ENCODE measurements around the gene CSF1R. TPM values are rescaled to one million over a fixed set of nuclear protein-coding genes. Genes with fewer than 3 reads are reported as not detected.

The CSF1R gene
- total RNA-seq, 4 donors from 2014 or later: 55.6 to 140 (median 77.6) TPM

- DNase-seq (ENCODE audit: low spot score) (no peak), ATAC-seq (ENCODE audit: low FRiP score) (no peak)
- TF ChIP-seq, protein P1, sequence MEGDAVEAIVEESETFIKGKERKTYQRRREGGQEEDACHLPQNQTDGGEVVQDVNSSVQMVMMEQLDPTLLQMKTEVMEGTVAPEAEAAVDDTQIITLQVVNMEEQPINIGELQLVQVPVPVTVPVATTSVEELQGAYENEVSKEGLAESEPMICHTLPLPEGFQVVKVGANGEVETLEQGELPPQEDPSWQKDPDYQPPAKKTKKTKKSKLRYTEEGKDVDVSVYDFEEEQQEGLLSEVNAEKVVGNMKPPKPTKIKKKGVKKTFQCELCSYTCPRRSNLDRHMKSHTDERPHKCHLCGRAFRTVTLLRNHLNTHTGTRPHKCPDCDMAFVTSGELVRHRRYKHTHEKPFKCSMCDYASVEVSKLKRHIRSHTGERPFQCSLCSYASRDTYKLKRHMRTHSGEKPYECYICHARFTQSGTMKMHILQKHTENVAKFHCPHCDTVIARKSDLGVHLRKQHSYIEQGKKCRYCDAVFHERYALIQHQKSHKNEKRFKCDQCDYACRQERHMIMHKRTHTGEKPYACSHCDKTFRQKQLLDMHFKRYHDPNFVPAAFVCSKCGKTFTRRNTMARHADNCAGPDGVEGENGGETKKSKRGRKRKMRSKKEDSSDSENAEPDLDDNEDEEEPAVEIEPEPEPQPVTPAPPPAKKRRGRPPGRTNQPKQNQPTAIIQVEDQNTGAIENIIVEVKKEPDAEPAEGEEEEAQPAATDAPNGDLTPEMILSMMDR (IDR thresholded peaks at IDR 0.05): no peak
Measured at GRCh38 chr5:150120617-150121447, 34.5 kb upstream of the CSF1R start.

DNA sequence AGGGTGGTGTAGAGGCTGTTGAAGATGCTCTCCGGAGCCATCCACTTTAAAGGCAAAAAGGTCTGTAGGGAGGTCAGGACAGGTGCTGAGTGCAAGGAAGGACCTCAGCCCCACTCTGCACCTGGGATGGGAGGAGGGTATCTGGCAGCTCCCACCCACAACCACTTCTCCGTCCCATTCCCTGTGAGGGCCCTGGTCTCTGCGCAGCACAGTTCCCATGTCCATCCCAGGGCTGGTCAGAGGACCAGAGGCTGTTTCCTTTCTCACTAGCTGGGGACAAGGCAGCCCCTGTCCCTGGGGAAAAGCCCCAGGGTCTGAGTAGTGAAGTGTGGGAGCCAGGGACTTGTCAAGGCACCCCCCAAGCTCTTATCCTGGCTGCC, 33.7 kb upstream of the CSF1R start:
- no peak for DNase-seq (ENCODE audit: low spot score)
- ATAC-seq (ENCODE audit: low FRiP score): no peak
- TF ChIP-seq, protein P1 (IDR thresholded peaks at IDR 0.05): no peak

DNA sequence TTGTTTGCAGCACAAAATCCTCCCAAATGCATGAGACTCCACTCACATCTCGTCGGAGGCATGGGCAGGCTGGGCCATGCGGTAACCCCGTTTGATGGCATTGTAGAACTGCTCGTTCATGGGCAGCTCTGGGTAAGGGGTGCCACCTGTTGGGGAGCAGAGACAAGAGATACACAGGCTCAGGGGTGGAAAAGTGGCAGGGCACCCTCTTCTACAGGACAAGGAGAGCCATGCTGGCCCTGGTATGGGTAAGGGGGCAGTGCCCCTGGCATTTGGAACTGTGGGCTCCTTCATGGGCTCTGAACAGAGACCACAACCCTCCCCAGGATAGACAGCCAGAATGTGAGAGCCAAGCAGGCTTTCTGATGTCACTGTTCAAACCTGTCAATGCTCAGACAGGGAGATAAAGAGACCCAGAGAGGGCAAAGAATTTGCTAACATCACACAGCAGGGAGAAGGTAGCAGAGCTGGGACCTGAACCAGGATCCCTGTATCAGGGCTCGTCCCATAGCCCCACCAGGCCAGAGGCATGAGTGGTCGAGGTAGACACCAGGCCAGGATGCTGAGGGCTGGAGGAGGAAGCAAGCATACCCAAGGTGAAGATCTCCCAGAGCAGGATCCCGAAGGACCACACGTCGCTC, 33.2 kb upstream of the CSF1R start:
- DNase-seq (ENCODE audit: low spot score) (no peak), ATAC-seq (ENCODE audit: low FRiP score) (no peak)
- TF ChIP-seq, protein P1 (IDR thresholded peaks at IDR 0.05): no peak

- DNase-seq (ENCODE audit: low spot score) (no peak), ATAC-seq (ENCODE audit: low FRiP score) (no peak)
Measured at GRCh38 chr5:150118561-150119229, 32.3 kb upstream of the CSF1R start.

DNA sequence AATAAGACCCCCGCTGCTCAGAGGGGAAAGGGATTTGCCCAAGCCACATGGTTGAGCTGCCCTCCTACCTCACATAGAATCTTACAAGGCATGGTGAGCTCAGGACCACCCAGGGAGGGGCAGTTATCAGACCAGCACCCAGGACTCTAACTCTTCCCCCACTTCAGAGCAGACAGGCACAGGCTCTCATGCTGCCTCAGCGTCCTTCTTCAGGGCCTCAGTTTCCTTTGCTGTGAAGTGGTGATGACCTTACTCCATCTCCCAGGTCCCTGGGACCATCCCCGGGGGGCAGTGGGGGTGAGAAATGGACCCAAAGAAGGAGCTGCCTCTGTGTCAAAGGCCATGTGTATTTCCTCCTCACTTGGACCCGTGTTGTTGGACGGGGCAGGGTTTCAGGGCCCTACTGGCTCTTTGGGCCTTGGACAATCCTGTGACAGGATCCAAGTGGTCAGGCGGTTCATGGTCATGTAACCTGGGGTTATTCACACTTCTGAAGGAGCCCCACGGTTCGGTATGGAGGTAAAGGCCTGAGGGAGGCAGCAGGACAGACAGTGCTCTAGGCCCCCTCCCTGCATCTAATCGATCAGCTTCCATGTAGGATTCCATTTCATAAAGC, 31.7 kb upstream of the CSF1R start:
- DNase-seq (ENCODE audit: low spot score) (no peak), ATAC-seq (ENCODE audit: low FRiP score) (no peak)
- TF ChIP-seq, protein P1 (IDR thresholded peaks at IDR 0.05): no peak

More at GRCh38 chr5:150118561-150119229, 32.3 kb upstream of the CSF1R start:
- TF ChIP-seq, protein P1 (IDR thresholded peaks at IDR 0.05): no peak

- ATAC-seq (ENCODE audit: low FRiP score): no peak
- TF ChIP-seq, protein P1 (IDR thresholded peaks at IDR 0.05): no peak
- DNase-seq (ENCODE audit: low spot score): no peak
Measured at GRCh38 chr5:150116667-150117400, 30.5 kb upstream of the CSF1R start.
